ENCODE measurements around the gene SP2. TPM values are rescaled to one million over a fixed set of nuclear protein-coding genes. Genes with fewer than 3 reads are reported as not detected.

Gene SP2
- total RNA-seq, 1 experiment from 2014 or later, result 25.6 TPM

DNA sequence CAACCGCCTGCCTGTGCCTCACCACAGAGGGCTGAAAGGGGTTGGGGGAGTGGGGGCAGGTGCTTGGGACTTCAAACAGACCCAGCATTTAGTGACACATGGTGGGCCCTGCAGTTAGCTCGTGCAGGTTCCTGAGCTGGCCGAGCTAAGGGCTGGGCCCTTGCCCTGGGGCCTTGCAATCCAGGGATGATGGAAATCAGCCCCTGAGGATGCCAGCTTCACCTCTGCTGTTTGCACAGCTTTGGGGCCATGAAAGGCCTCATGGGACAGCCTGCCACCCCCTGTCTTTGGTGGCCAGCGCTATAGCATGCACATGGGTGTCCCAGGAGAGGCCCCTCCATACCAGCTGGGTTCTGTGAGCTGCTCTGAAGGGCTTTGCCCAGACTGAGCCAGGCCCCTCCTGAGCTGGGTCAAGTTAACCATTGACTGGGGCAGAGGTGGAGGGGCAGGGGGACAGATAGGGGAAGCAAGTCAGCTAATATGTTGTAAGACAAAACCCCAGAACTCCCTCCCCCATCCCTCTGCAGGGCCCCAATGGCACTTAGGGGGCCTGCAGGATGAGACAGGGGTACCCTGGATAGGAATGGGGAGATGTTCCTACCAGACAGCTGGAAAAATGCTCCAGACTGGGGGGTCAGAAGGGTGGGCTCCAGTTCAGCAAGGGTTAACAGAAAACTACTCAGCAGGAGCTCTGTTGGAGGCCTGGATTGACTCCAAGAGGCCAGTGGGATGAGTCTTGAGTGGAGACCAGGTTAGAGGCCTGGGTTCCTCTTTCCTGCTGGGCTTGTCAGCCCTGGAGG is 61.0 kb downstream of the SP2 start:
- no TSS peak for BruUV-seq (replicated peaks)
- CTCF ChIA-PET, result interaction anchor here (0.6 to 1.6 kb wide), 4 partner anchors 10 to 118 kb away, joined by 3 to 7 read pairs (median 4); partner anchors contain the start of gene CDK5RAP3
- POLR2A ChIA-PET, result interaction anchor here (0.6 kb wide), 1 partner anchor 264 kb away, joined by 11 read pairs; no protein-coding TSS in a partner anchor
- ATAC-seq (peak; percentile 11; the same call in 1 of the 2 replicates), DNase-seq (ENCODE audit: low read depth, low spot score) (no peak)
- no peak overlapping the region for H3K27ac ChIP-seq (ENCODE audit: low read length)
- H3K27me3 ChIP-seq (ENCODE audit: control insufficient read depth, insufficient read depth, low read length), result no peaks in the 10 kb centered on the region
- in situ Hi-C loops (cut with HindIII; ENCODE audit: low pct_unique_long_range_greater_than_20kb, low sequenced_read_pairs), result no loop called here
- TF ChIP-seq TCF7L2 (IDR thresholded peaks at IDR 0.05; ENCODE audit: low read depth, low read length) (no peak), SIN3A (IDR thresholded peaks at IDR 0.05; ENCODE audit: borderline replicate concordance, insufficient read depth, low read depth, low read length) (no peak), POLR2AphosphoS5 (IDR thresholded peaks at IDR 0.05; ENCODE audit: low read depth, low read length) (no peak)
- TF ChIP-seq, protein P1, sequence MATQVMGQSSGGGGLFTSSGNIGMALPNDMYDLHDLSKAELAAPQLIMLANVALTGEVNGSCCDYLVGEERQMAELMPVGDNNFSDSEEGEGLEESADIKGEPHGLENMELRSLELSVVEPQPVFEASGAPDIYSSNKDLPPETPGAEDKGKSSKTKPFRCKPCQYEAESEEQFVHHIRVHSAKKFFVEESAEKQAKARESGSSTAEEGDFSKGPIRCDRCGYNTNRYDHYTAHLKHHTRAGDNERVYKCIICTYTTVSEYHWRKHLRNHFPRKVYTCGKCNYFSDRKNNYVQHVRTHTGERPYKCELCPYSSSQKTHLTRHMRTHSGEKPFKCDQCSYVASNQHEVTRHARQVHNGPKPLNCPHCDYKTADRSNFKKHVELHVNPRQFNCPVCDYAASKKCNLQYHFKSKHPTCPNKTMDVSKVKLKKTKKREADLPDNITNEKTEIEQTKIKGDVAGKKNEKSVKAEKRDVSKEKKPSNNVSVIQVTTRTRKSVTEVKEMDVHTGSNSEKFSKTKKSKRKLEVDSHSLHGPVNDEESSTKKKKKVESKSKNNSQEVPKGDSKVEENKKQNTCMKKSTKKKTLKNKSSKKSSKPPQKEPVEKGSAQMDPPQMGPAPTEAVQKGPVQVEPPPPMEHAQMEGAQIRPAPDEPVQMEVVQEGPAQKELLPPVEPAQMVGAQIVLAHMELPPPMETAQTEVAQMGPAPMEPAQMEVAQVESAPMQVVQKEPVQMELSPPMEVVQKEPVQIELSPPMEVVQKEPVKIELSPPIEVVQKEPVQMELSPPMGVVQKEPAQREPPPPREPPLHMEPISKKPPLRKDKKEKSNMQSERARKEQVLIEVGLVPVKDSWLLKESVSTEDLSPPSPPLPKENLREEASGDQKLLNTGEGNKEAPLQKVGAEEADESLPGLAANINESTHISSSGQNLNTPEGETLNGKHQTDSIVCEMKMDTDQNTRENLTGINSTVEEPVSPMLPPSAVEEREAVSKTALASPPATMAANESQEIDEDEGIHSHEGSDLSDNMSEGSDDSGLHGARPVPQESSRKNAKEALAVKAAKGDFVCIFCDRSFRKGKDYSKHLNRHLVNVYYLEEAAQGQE (IDR thresholded peaks at IDR 0.05; ENCODE audit: insufficient read depth in 1 of 2, low read depth in 2 of 2, low read length in 1 of 2), result no peak
- TF ChIP-seq, protein P2, sequence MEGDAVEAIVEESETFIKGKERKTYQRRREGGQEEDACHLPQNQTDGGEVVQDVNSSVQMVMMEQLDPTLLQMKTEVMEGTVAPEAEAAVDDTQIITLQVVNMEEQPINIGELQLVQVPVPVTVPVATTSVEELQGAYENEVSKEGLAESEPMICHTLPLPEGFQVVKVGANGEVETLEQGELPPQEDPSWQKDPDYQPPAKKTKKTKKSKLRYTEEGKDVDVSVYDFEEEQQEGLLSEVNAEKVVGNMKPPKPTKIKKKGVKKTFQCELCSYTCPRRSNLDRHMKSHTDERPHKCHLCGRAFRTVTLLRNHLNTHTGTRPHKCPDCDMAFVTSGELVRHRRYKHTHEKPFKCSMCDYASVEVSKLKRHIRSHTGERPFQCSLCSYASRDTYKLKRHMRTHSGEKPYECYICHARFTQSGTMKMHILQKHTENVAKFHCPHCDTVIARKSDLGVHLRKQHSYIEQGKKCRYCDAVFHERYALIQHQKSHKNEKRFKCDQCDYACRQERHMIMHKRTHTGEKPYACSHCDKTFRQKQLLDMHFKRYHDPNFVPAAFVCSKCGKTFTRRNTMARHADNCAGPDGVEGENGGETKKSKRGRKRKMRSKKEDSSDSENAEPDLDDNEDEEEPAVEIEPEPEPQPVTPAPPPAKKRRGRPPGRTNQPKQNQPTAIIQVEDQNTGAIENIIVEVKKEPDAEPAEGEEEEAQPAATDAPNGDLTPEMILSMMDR (IDR thresholded peaks at IDR 0.05), result no peak
- intact Hi-C loops (cut with micrococcal nuclease; ENCODE audit: unreplicated experiment), result no loop called here
- H3K36me3 ChIP-seq (ENCODE audit: control insufficient read depth, insufficient read depth, low read length), result no peaks in the 10 kb centered on the region
- no peaks in the 10 kb centered on the region for H3K9me3 ChIP-seq (ENCODE audit: control insufficient read depth, insufficient read depth, low read depth, low read length)
- peaks cover 16% of the 10 kb centered on the region for H3K4me1 ChIP-seq (ENCODE audit: control insufficient read depth, insufficient read depth, low read length)
- no peak overlapping the region for H3K4me3 ChIP-seq (ENCODE audit: low read depth in 2 of 2, low read length in 2 of 2)

DNA sequence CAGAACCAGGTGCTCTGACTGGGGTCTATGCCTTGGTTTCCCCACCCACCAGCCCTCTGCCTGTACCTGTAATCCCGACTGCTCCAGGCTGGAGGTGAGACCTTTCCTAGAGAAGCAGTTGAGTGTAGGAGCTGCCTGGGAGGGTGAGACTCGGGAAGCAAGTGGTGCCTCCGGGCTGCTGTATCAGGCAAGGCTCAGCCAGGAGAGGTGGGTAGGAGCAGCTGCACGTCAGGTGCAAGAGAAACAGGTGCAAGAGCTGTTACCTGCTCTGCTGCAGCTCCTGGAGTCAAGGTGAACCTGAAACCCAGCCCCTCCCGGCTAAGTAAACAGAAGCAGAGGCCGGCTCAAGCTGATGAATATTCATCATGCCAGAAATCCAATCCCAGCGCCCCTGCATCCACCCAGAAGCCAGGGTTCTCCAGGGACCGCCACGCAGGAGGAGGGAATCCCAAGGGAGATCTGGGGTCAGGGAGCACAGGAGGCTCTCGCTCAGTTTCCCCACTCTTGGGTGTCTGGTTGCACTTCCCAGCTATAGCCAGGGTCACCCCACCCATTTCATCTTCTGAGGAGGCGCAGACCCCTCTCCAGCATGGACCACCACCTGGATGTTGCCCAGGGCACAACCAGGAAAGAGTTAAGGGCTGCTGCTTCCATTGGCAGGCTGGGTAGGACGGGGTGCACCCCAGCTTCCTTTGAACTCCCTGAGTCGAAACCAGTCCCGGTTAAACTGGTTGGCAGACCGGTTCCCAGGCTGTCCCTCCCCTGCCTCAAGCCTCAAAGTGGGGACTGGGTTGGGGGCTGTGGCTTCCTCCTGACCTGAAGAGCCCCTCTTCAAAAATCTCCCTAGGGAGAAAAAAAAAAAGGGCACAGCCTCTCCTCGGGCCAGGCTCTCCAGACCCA is 61.8 kb downstream of the SP2 start, which contains the start of gene PRR15L:
Gene PRR15L, minus strand, starts transcription at position 293 of the 900 bp plus-strand sequence. CDS start 4,649 bp downstream, outside the sequence.
- intact Hi-C loops (cut with micrococcal nuclease; ENCODE audit: unreplicated experiment), result no loop called here
- in situ Hi-C loops (cut with HindIII; ENCODE audit: low pct_unique_long_range_greater_than_20kb, low sequenced_read_pairs), result no loop called here
- no peak for TF ChIP-seq POLR2AphosphoS5 (IDR thresholded peaks at IDR 0.05; ENCODE audit: low read depth, low read length)
- TF ChIP-seq TCF7L2 (IDR thresholded peaks at IDR 0.05; ENCODE audit: low read depth, low read length), result no peak
- TF ChIP-seq SIN3A (IDR thresholded peaks at IDR 0.05; ENCODE audit: borderline replicate concordance, insufficient read depth, low read depth, low read length), result no peak
- TF ChIP-seq, protein P2 (IDR thresholded peaks at IDR 0.05), result no peak
- TF ChIP-seq, protein P1 (IDR thresholded peaks at IDR 0.05; ENCODE audit: insufficient read depth in 1 of 2, low read depth in 2 of 2, low read length in 1 of 2), result no peak
- Histone ChIP-seq H3K4me3 (ENCODE audit: low read depth in 2 of 2, low read length in 2 of 2) (no peak within 1 kb of the TSS), H3K36me3 (ENCODE audit: control insufficient read depth, insufficient read depth, low read length) (no peaks in the 10 kb centered on the region), H3K4me1 (ENCODE audit: control insufficient read depth, insufficient read depth, low read length) (peaks cover 16% of the 10 kb centered on the region), H3K9me3 (ENCODE audit: control insufficient read depth, insufficient read depth, low read depth, low read length) (no peaks in the 10 kb centered on the region), H3K27ac (ENCODE audit: low read length) (no peak within 1 kb of the TSS), H3K27me3 (ENCODE audit: control insufficient read depth, insufficient read depth, low read length) (no peaks in the 10 kb centered on the region)
- ChIA-PET POLR2A (interaction anchor here (0.6 kb wide), 2 partner anchors 265 to 625 kb away, joined by 3 to 11 read pairs; no protein-coding TSS in a partner anchor), CTCF (interaction anchor here (1.0 to 1.6 kb wide), 2 partner anchors 11 to 13 kb away, joined by 4 to 7 read pairs; partner anchors contain the start of gene CDK5RAP3)
- no TSS peak for BruUV-seq (replicated peaks)
- no peak for DNase-seq (ENCODE audit: low read depth, low spot score)
- no peak for ATAC-seq
